Measurements from ENCODE around the gene GARNL3. TPM values are rescaled to one million over a fixed set of nuclear protein-coding genes. Genes with fewer than 3 reads are reported as not detected.

GARNL3 gene
- total RNA-seq, 1 donor from 2014 or later: 59.1 TPM

DNA sequence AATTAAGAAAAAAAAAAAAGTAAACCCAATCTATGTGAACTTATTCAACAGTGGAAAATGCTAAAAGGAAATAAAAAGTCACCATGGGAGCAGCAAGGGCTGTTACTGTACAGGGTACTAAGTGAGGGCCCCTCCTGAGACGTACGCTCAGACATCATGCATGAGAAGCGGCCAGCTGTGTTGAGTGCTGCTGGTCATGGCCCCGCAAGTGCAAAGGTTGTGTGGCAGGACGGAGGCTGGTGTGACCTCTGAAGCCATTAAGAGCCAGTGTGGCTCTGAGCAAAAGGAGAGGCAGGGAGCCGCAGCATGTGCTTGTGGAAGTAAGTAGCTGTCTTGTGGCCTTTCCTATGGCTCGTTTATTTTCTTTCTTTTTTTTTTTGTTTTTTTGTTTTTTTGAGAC lies 156.5 kb downstream of the GARNL3 start:
- DNase-seq (ENCODE audit: low spot score in 2 of 2): no peak
- FAIRE-seq: no peak

DNA sequence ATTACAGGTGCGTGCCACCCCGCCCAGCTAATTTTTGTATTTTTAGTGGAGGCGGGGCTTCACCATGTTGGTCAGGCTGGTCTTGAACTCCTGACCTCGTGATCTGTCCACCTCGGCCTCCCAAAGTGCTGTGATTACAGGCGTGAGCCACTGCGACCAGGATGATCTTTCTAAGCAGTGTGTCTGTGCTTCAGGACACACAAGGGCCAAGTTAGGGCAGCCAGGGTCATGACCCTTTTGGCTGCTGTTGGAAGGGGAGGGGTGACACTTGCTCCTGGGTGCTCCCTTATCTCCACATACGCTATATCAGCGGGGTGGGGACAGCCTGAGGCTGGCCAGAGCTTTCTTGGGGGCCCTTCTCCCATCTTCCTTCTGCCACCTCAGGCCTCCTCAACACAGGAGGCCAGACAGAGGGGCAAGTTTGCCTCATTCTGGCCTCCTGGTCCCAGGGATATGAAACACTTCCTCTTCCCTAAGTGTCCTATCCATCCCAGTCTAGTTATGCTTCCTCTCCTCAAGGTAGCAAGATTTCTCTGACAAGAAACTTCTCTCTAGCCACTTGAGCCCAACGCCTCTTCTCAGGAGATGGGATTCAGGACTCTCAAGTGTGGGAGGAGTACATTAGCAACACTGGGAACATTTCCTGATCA lies 157.7 kb downstream of the GARNL3 start:
- DNase-seq (ENCODE audit: low spot score in 2 of 2) (no peak), FAIRE-seq (no peak)

DNA sequence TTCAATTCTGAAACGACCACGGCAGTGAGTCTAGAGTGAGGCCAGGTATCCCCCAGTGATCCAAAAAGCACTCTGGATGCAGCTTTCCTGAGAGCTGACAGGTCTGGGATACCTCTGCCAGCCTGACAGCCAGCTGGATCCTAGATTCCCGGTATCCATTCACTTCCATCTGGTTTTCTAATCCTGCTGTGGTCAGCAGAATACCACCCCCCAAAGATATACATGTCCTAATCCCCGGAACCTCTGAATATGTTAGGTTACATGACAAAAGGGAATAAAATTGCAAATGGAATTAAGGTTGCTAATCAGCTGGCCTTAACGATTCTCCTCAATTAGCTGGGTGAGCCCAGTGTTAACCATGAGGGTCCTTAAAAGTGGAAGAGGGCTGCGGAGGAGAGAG lies 158.2 kb downstream of the GARNL3 start:
- FAIRE-seq (no peak), DNase-seq (ENCODE audit: low spot score in 2 of 2) (no peak)

DNA sequence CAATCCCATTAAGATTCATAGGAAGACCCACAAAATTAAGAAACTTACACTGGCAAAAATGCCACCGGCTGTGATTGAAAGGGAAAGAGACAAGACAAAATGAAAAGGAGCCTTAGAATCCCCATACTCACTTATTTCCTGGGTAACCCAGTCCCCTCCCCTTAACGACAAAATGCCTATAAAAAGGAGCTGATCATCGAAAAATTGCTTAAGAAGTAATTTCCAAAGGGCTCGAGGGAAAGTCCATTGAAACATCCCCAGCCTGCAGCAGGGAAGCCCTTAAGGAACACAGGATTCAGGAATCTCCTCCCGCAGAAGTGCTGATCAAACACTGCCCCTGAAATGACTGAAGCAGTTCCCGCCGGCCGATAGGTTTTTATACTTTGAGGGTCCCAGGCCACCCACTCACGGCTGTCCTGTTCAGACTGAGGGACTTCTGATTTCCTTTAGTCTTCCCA lies 158.9 kb downstream of the GARNL3 start:
- DNase-seq (ENCODE audit: low spot score in 2 of 2) (no peak), FAIRE-seq (no peak)

DNA sequence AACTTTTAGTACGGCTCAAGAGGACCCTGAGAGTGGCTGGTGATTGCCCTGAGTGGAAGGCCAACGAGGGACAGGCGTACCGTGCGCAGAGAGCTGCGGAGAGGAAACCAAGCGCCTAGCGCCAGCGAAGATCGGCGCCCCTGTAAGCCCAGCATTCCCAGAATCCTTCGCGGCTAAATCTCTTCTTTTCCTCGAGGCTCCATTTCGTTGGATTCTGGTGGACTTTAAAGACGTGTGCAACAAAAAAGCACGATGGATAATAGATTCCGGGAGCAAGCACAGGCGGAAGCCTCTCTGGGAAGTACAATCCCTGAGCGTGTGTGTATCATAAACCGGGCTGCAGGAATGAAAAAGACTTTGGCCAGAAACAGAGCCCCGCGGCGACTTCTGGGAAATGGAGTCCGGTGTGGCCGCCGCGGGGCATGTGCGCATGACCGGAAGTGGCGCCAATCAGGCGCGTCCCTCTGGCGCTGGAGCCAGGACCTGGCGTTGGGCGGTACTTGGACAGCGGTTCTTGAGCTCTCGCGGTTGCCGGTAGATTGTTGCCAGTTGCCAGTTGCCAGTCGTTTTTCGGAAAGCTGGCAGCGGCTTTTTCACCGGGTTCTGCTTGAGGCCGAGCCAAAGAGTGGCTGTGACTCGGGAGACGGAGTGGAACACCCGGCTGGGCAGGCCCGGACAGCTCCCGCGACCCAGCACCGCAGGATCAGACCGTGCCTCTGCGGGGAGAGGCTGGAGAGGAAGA lies 159.5 kb downstream of the GARNL3 start, which contains the start of gene ZNF79:
TSS of gene ZNF79 (plus strand) at position 449 of the 742 bp plus-strand sequence. CDS start 406 bp downstream, outside the sequence.
- DNase-seq (ENCODE audit: low spot score in 2 of 2) (peak; percentile 86 to 93), FAIRE-seq (no peak)

DNA sequence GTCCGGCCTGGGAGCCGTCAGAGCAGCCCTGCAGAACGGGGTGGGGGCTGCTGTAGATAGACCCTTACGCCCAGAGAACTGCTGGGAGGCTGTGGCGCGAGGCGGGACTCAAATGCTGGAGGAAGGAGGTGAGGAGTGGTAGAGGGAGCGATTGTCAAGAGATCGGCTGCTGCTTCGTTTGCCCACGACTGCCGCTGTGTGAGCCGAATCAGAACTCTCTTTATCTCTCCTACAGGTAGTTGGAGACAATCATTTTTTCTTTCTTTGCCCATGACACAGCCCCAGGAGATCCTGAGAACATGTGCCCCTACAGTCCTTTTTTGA lies 160.1 kb downstream of the GARNL3 start:
- no peak for FAIRE-seq
- DNase-seq (ENCODE audit: low spot score in 2 of 2): no peak

DNA sequence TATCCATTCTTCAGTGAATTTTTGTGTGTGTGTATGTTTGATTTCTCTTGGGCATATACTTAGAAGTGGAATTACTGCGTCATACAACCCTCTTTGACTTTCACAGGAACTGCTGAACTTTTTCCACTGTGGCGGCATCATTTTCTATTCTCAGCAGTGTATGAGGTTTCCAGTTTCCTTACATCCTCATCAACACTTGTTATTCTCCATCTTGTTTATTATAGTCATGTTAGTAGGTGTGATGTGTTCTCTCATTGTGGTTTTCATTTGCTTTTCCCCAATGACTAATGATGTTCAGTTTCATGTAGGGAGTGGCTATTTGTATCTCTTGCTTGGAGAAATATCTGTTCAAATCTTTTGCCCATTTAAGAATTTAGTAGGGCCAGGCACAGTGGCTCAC lies 162.2 kb downstream of the GARNL3 start:
- no peak for DNase-seq (ENCODE audit: low spot score in 2 of 2)
- FAIRE-seq: no peak

DNA sequence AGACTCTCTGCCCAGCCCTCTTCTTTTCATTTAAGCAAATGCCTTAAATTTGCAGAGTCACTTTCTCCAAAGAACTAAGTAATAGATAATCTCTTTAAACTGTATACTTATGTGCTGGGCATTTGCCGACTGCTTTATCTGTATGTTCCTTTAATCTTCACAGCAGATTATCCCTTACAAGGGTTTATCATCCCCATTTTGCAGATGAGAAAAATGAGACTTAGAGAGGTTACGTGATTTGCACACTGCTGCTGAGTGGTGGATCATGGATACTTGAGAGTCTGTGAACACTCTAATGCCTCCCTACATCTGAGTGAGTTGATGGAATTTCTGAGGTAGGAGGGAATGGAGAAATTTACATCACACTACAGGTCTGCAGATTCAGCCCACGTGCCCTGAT lies 163.8 kb downstream of the GARNL3 start:
- FAIRE-seq: no peak
- DNase-seq (ENCODE audit: low spot score in 2 of 2): no peak

DNA sequence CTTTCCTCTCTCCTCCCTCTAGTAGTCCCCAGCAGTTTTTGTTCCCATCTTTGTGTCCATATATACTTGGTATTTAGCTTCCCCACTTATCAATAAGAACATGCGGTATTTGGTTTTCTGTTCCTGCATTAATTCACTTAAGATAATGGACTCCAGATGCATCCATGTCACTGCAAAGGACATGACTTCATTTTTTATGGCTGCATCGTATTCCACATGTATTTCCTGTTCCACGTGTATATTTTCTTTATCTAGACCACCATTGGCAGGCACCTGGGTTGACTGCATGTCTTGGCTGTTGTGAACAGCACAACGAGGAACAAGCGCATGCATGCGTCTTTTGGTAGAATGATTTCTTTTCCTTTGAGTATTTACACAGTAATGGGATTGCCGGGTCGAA lies 165.8 kb downstream of the GARNL3 start:
- no peak for FAIRE-seq
- DNase-seq (ENCODE audit: low spot score in 2 of 2): no peak

DNA sequence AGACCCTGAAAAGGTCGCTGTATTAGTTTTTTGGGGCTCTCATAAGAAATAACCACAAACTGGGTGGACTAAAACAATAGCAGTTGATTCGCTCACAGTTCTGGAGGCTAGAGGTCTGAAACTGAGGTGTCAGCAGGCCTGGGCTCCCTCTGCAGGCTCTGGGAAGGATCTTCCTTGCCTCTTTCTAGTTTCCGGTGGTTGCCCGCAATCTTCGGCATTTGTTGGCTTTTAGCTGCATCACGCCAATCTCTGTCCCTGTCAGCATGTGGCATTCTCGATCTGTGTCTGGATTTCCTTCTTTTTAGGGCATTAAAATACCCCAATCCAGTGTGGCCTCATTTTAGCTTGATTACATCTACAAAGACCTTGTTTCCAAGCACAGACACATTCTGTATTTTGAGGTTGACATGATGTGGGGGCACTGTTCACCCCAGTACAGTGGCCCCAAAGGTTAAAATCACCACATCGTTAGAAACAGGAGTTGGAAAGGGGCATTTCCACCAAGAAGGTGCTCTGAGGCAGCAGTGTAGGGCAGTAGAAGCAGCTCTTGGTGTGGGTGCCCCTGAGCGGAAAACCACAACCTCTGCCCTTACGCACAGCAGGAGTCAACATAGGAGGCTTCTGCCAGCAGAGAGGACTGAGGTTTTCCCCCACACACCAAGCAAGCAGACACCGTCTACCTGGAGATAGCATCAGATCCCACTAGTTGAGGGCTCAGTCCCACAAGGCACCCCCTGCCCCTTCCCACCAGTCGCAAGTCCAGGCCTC lies 173.1 kb downstream of the GARNL3 start:
- FAIRE-seq: no peak
- DNase-seq (ENCODE audit: low spot score in 2 of 2): no peak

DNA sequence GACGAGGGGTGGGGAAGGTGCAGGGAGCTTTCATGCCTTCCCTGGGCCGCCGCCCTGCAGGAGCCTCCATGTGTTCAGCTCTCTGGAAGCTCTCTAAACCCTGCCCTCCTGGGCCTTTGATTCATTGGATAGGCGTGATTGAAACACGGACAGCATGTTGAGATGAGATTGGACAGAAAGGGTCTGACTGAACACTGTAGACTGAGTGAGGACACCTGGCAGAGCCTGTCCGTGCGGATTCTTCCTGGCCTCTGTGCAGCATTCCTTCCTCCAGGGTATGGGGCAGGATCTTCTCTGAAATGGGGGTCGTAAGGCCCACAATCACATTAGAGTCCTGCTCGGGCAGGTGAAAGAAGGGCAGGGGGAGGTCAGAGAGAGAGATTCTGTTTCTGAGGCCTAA lies 173.8 kb downstream of the GARNL3 start:
- DNase-seq (ENCODE audit: low spot score in 2 of 2) (no peak), FAIRE-seq (no peak)

Other genes starting within 250 kb of the GARNL3 start
- gene ANGPTL2, start 142.1 kb upstream of the GARNL3 start, total RNA-seq: 2.0 TPM
- 9.0 TPM for gene SLC2A8, start 132.4 kb downstream of the GARNL3 start, total RNA-seq
- gene ZNF79, start 159.6 kb downstream of the GARNL3 start, total RNA-seq: 12.2 TPM
- 717 TPM for gene RPL12, start 186.6 kb downstream of the GARNL3 start, total RNA-seq
- 23.6 TPM for gene LRSAM1, start 186.7 kb downstream of the GARNL3 start, total RNA-seq